GM06990 (cell line): ENCODE measurements around the gene KIF18B.
A peak's percentile ranks its signal among the peaks of the same experiment; 100 is the strongest.

Experiments
- DNase-seq: peaks from one replicate; pipeline ENCODE4 v3.0.0-alpha.2; 2011; ENCODE audit not compliant: insufficient read length; ENCODE audit errors: extremely low read depth
- H3K27me3 ChIP-seq: replicated peaks from 2 replicates; pipeline ENCODE4 v1.6.0; 2011; ENCODE audit warnings: low read length; ENCODE audit not compliant: control insufficient read depth, insufficient read depth
- H3K36me3 ChIP-seq: 2 replicates; pipeline ENCODE4 v1.5.1; 2011; ENCODE audit warnings: low read length; ENCODE audit not compliant: control insufficient read depth, insufficient read depth
- H3K4me3 ChIP-seq: replicated peaks from 2 replicates; pipeline ENCODE4 v1.5.1; 2011; ENCODE audit warnings: low read depth, mild to moderate bottlenecking, control low read depth, low read length
- CTCF ChIP-seq: IDR thresholded peaks from 2 replicates; pipeline ENCODE4 v1.5.1; 2011; ENCODE audit warnings: low read length, control low read depth, mild to moderate bottlenecking, inconsistent platforms; ENCODE audit not compliant: insufficient read depth, poor library complexity, severe bottlenecking

KIF18B gene

GRCh38 chr17:44989552-44990138 is 42.1 kb upstream of the KIF18B start:
- Histone ChIP-seq H3K36me3 (no peaks in the 10 kb centered on the region), H3K27me3 (no peaks in the 10 kb centered on the region), H3K4me3 (no peak overlapping the region)
- DNase-seq, result peak; percentile 42
- TF ChIP-seq CTCF, result no peak

DNA sequence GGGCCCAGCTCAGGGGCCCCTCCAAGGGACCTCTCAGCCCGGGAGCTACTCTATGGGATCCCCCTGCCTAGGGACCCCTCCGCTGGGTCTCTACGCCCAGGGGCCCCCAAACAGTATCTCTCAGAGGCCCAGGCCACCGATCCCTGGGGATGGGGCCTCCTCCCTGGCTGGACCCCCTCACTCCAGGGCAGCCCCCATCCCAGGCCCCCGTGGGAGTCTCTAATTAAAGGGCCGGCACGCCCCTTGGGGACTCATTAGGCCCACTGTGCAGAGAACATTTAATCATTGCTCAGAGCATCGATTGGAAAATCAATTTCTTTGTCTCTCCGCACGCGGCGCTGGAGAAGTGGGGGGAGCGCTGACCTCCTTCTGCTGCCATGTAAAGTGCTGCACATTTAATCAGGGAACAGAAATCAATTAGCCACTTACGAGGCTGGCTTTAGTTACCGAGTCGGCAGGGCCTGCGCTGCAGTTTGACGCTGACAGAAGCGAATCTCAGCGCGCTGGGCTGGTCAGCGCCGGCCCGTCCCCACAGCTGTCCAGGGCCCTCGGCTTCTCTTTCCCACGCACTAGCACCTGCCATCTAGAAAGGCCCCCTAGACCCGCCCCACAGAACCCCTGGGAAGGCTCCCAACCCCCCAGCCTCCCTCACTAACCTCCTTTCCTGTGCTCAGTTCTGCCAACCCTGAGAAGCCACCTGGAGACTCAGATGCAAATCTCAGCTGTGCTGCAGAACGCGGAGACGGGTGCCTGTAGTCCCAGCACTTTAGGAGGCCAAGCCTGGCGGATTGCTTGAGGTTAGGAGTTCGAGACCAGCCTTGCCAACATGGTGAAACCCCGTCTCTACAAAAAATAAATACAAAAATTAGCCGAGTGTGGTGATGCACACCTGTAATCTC is 40.7 kb upstream of the KIF18B start:
- no peak for TF ChIP-seq CTCF
- Histone ChIP-seq H3K27me3 (no peaks in the 10 kb centered on the region), H3K36me3 (no peaks in the 10 kb centered on the region), H3K4me3 (no peak overlapping the region)
- DNase-seq, result no peak

- no peak for DNase-seq
- no peak for TF ChIP-seq CTCF
- H3K4me3 ChIP-seq, result no peak overlapping the region
- H3K36me3 ChIP-seq, result no peaks in the 10 kb centered on the region
- no peaks in the 10 kb centered on the region for H3K27me3 ChIP-seq
Measured at GRCh38 chr17:44983563-44983962, 36.0 kb upstream of the KIF18B start.

DNA sequence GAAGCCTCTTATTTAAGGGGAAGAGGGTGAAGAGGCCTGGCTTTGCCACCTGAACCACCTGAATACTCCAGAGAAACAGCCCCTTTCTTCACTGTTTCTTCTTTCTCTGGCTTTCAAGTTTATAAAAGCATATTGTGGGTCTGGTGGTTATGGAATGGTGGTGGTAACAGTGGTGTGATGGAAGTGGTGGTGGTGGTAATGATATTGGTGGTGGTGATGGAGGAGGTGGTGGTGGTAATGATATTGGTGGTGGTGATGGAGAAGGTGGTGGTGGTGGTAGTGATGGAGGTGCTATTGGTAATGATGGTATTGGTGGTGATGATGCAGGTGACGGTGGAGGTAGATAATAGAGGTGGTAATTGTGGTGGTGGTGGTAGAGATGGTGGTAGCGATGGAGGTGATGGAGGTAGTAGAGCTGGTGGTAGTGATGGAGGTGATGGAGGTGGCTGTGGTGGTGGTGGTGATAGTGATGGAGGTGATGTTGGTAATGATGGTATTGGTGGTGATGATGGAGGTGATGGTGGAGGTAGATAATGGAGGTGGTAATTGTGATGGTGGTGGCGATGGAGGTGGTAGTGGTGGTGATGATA is 34.6 kb upstream of the KIF18B start:
- H3K4me3 ChIP-seq, result no peak overlapping the region
- TF ChIP-seq CTCF, result no peak
- no peaks in the 10 kb centered on the region; the same call in 1 of the 2 replicates for H3K27me3 ChIP-seq
- H3K36me3 ChIP-seq, result no peaks in the 10 kb centered on the region
- DNase-seq, result no peak

DNA sequence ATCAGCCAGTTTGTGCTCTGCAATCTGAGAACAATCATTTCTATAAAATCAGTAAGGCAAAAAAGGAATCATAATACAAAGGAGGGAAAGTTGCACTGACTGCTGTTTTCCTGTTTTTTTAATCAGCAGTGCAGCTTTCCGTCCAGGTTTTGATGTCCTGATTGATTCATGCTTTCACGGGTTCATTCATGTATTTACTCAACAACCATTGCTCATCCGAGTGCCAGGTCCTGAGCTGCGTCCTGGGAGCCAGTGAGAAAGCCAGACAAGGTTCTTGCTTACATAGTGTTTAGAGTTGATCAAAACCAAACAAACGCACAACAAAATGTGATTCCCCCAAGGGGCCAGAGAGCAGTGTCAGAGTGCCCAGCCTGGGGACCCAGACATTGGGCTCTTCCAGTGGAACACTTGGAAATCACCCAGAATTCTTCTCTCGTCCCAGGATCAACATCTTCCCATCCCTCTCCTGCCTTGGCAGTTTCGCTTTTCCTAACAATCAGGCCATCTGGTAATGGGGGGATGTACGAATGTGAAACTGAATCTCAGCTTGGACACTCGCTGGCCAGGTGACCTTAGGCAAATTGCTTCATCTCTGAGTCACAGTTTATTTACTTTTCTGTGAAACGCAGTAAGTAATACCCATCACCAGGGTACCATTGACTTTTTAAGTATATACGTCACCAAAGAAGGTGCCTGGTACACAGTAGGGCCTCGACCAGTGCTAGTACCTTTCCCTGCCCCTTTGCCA is 33.8 kb upstream of the KIF18B start:
- Histone ChIP-seq H3K27me3 (no peaks in the 10 kb centered on the region; the same call in 1 of the 2 replicates), H3K36me3 (no peaks in the 10 kb centered on the region), H3K4me3 (no peak overlapping the region)
- TF ChIP-seq CTCF, result no peak
- DNase-seq, result no peak
